ENCODE data around the gene DTNB.

DTNB gene

DNA sequence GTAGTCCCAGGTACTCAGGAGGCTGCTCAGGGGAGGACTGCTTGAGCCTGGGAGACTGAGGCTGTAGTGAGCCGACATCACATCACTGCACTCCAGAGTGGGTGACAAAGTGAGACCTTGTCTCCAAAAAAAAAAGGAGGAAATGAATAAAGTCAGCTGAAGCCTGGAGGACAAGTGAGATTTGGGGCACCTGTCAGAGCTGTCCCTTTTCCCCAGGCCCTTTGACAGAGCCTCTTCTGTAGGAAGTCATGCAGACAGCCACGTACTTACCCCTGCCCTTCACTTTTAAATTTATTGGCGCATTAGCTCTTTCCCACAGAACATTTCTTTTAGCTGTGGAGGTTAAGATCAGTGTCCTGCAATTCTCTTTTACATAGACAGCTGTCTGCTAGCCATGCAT, 180.7 kb downstream of the DTNB start:
- no peak for DNase-seq

DNA sequence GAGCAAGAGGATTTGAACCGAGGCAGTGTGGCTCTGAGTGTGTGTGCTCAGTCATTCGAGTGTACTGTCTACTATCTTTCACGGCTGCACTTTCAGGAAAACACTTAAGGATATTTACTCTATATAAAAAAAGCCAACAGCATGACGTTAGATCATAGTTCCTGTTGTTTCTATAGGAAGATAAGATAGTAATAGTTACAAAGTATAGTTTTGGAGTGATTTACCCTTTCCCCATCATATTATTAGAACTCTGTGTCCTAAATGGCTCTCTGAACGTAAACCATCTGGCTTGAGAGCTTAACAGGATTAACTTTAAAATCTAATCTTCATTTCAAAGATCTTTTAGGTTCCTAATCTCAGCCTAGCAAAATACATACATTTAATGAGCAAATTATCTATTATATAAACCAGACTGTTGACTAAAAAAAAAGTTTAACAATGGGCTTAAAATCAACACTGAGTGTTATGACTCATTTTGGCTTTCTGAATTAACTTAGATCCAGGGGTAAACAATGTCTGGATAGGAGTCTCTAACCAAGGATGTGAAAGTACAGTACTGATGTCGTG, 181.3 kb downstream of the DTNB start:
- no peak for DNase-seq

- no peak for DNase-seq
Measured at GRCh38 chr2:25491003-25491696, 182.2 kb downstream of the DTNB start.

DNA sequence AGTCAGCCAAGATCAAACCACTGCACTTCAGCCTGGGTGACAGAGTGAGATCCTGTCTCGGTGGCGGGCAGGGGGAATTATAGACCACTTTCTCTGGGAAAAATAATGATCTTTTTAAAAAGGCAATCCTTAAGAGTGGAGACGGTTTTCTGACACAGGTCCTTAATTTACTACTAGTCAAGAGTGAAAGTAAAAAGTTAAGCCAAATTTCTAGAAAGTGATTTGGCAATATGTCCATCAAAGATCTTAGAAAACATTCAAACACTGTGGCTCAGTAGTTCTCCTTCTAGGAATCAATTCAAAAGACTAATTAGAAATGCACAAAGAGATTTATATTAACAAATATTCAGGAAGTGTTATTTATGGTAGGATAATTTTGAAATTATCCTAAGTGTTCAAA, 183.2 kb downstream of the DTNB start:
- no peak for DNase-seq

GRCh38 chr2:25489631-25490030, 183.7 kb downstream of the DTNB start:
- DNase-seq, result no peak

DNA sequence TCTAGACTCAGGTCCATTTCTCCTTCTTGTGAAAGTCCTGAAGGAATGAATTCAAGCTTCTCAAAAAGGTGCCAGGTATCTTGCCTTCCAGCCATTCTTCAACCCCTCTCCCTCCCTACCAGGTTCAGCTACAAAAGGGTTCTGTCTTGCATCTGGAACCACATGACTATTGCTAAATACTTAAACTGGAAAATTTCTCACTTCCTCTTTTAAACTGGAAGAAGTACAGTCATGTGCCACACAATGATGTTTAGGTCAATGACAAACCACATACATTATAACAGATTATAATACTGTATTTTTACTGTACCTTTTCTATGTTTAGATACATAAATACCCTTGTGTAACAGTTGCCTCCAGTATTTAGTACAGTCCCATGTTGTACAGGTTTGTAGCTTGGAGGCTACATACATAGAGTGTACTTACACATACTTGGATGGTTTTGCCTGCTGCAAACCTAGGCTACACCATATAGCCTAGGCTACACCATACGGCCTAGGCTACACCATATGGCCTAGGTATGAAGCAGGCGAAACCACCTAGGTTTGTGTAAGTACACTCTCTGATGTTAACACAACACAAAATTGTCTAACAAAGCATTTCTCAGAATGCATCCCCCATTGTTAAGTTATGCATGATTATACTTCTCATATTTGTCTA, 189.6 kb downstream of the DTNB start:
- no peak for DNase-seq

DNA sequence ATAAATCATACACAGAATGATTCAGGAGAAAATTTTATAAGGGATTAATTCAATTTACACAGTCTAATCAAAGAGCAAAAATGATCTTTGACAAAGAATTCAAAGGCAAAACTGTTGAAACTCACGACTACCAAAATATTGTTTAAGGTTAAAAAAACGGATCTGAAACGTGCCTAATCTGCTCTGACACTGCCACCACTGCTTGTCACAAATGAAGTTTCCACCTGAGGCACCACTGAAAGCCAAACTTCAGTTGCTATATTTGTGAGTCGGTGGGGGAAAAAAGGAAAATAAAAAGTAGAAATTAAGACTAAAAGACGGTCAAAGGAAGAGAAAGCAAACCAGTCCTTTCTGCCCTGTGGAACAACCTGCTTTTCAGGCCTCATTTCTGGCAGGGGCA, 191.0 kb downstream of the DTNB start:
- DNase-seq, result no peak

DNA sequence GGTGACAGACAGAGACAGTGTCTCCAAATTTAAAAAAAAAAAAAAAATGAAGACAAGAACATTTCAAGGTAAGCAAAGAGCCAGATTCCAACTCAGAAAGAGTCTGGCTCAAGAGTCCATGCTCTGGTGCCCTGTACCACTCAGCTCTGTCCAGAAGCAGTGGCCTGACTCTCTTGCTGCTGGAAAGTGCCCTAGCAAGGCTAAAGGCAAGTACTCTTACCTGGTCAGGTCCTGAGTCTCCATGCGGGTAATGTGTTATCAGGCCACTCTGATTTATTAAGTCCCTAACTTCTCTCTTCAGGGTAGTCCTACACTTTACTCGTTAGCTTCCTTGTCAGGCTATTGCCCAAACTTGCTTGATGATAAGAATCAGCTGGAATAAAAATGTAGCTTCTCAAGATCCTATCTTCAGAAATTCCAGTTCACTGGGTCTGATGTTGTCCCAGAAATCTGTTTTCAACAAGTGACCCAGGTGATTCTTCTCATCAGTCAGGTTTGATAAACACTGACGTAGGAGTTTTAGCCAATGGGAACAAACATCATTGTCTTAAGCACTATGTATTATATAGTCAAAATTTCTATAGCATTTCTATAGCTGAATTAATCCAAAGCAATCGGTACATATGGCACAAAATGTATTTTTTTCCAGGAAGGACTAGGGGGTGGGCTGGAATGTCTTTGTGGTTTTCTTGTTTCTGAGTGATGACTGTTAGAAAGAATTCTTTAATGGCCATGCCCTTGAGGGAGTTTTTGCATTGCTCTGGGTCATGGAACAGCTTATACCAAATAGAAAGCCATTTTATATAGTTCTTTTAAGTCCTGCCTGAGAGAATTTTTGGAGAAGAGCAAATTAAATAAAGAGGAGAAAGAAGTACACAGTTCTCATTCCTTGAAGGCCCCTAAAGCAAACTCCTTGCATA, 191.7 kb downstream of the DTNB start:
- no peak for DNase-seq

DNA sequence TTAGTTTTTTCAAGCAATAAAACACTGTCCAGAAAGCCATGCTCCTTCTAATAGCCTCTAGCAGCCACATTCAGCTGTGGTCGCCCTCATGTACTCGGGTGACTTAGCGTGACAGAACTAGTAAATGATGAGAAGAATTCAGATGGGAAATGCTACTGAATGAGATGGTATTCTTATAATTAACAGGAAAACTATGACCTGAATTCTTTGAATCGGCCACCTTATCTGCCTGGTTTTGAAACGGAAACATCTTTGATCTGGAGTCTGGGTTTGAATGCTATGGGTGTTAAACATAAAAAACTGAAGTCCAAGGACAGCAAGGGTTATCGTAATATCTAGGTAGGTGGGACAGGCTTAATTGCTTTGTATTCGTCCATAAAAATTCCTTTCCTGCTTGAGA, 192.8 kb downstream of the DTNB start:
- no peak for DNase-seq

DNA sequence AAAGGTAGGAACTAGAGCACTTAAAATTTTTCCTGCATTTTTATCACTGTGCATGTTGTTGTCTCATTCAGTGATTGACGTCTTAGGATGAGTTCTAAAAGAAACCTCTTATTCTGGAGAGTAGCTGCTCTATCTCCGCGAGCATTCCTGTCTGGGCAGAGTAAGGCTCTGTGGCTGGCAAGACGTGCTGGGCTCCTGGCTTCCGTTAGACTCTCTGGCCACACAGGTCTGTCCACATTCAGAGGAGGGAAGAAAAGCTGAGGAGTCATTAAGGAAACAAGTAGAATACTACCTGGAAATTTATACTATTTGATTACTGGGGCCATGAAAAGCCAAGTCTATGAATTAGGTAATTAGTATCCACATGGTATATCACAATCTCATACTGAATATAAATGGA, 193.6 kb downstream of the DTNB start:
- no peak for DNase-seq

- DNase-seq, result no peak
Measured at GRCh38 chr2:25478736-25479135, 194.6 kb downstream of the DTNB start.

GRCh38 chr2:25473758-25474340, 199.5 kb downstream of the DTNB start:
- peak; percentile 23 for DNase-seq

- DNase-seq, result no peak
Measured at GRCh38 chr2:25473131-25473530, 200.2 kb downstream of the DTNB start.

GRCh38 chr2:25470806-25471205, 202.6 kb downstream of the DTNB start:
- DNase-seq, result no peak

- DNase-seq, result no peak
Measured at GRCh38 chr2:25467743-25468142, 205.6 kb downstream of the DTNB start.

DNA sequence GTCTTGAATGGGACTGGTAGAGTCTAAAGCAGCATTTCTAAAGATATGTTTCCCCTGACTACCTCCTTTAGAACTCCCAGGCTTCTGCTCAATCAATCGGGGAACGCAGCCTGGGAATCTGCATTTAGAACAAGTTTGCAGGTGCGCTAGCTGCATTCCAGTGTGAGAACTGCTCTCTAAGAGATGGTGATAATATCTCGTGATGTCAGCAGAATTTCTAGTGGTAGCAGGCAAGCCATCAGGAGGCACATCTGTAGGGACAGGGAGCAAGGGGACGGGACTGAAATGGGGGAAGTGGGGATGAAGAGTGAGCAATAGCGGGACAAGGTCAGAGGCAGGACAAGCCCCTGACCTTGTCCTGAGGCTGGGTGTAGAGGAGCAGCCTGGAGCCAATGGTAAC, 211.4 kb downstream of the DTNB start:
- DNase-seq, result no peak

DNA sequence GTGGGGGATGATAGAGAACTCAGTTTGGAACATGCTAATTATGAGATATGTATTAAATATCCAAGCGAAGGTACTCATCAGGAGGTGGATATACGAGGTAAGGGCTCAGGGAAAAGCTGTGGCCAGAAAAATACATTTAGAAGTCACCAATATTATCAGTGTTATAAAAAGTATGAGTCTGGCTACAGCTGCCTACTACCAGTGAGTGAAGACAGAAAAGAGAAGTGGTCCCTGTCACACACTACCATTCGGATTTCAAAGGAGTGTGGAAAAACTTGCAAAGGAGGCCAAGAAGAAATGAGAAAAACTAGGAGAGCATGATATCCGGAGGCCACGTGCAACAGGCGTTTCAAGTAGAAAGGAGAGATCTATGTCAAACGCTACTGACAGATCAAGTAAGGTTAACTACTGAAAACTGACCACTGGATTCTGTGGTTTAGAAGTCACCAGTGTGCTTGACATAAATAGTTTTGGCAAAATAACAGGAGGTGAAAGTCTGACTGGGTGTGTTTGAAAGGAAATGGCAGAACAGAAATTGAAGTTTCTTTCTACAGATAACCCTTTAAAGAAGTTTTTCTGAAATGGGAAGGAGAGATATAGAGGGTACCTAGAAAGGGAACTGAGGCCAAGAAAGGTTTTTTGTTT, 213.0 kb downstream of the DTNB start:
- no peak for DNase-seq

- DNase-seq, result no peak
Measured at GRCh38 chr2:25454824-25455611, 218.4 kb downstream of the DTNB start.

GRCh38 chr2:25453199-25453905, 220.0 kb downstream of the DTNB start:
- no peak for DNase-seq

- no peak for DNase-seq
Measured at GRCh38 chr2:25448808-25449207, 224.6 kb downstream of the DTNB start.

DNA sequence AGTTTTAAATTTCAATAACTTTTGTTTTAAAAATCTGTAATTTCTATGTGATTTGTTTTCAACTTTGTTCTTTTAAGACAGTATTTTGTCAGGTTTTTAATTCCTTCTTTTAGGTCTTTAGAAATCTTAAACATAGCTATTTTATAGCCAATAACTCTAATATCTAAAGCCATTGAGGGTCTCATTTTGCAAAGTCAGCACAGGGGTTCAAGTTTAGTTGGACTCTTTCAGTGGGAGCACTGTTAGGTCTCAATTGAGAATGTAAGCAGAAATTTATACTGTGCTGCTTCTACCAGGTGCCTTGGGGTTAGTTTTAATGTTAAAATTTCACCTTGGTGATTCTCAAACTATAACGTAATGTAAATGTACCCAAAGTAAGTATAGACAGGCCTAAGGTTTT, 226.4 kb downstream of the DTNB start:
- DNase-seq, result no peak
